GM12864 (cell line): ENCODE measurements around the gene CD70.
"Not testable (repeated sequence)": the region's sequence is repeated elsewhere in the genome, so short reads cannot be mapped to it uniquely, and the experiment has no call there.

Source experiments
- DNase-seq: peaks from one replicate; pipeline ENCODE4 v3.0.0-alpha.2; 2011; ENCODE audit warnings: low read depth
- H3K4me3 ChIP-seq: 2 replicates; pipeline ENCODE4 v1.5.1; 2011; ENCODE audit warnings: mild to moderate bottlenecking, low read depth, low read length, control low read depth
- CTCF ChIP-seq: IDR thresholded peaks from 2 replicates; pipeline ENCODE4 v1.5.1; 2011; ENCODE audit warnings: low read depth, mild to moderate bottlenecking, moderate library complexity, low read length, control low read depth, inconsistent platforms; ENCODE audit errors: missing control alignments

The CD70 gene

GRCh38 chr19:6590827-6591319 is at the start of gene CD70:
CD70 (minus strand) TSS chr19:6591150; CDS start chr19:6591002, 148 bp downstream.
- TF ChIP-seq CTCF, result no peak
- DNase-seq, result peak; percentile 88
- peak within 1 kb of the TSS; percentile 84 for H3K4me3 ChIP-seq

- not testable (repeated sequence) for H3K4me3 ChIP-seq, DNase-seq
Measured at GRCh38 chr19:6640333-6640732, 49.4 kb upstream of the CD70 start.

GRCh38 chr19:6639439-6639838 is 48.5 kb upstream of the CD70 start:
- H3K4me3 ChIP-seq, result no peak overlapping the region
- TF ChIP-seq CTCF, result no peak
- DNase-seq, result no peak

- DNase-seq, H3K4me3 ChIP-seq: not testable (repeated sequence)
Measured at GRCh38 chr19:6633456-6633813, 42.5 kb upstream of the CD70 start.

- TF ChIP-seq CTCF, result peak; percentile 73
- not testable (repeated sequence) for H3K4me3 ChIP-seq
- DNase-seq, result peak; percentile 35
Measured at GRCh38 chr19:6632747-6633455, 42.0 kb upstream of the CD70 start.

GRCh38 chr19:6632002-6632621 is 41.2 kb upstream of the CD70 start:
- no peak overlapping the region for H3K4me3 ChIP-seq
- TF ChIP-seq CTCF, result peak; percentile 71
- peak; percentile 91 for DNase-seq

GRCh38 chr19:6626764-6627163 is 35.8 kb upstream of the CD70 start:
- no peak for TF ChIP-seq CTCF
- DNase-seq, result no peak
- no peak overlapping the region for H3K4me3 ChIP-seq

- TF ChIP-seq CTCF, result no peak
- DNase-seq, result no peak
Measured at GRCh38 chr19:6617374-6617773, 26.4 kb upstream of the CD70 start.

More at GRCh38 chr19:6617374-6617773, 26.4 kb upstream of the CD70 start:
- H3K4me3 ChIP-seq, result no peak overlapping the region
